ENCODE measurements around the gene PSTPIP1.
A peak's percentile ranks its signal among the peaks of the same experiment; 100 is the strongest.

Gene PSTPIP1

GRCh38 chr15:76979331-76979925, 15.5 kb upstream of the PSTPIP1 start:
- no peak for DNase-seq

- DNase-seq = no peak
Observed at GRCh38 chr15:76979996-76980520, 14.9 kb upstream of the PSTPIP1 start.

- no peak for DNase-seq
Observed at GRCh38 chr15:76982356-76982755, 12.6 kb upstream of the PSTPIP1 start.

- DNase-seq = no peak
Observed at GRCh38 chr15:76982756-76983155, 12.2 kb upstream of the PSTPIP1 start.

GRCh38 chr15:76983590-76984375, 11.1 kb upstream of the PSTPIP1 start:
- DNase-seq = no peak

- DNase-seq = no peak
Observed at GRCh38 chr15:76986743-76987142, 8.2 kb upstream of the PSTPIP1 start.

- DNase-seq = no peak
Observed at GRCh38 chr15:76987276-76987675, 7.7 kb upstream of the PSTPIP1 start.

GRCh38 chr15:76987896-76988860, 6.7 kb upstream of the PSTPIP1 start:
- DNase-seq = no peak

GRCh38 chr15:76988867-76989780, 5.8 kb upstream of the PSTPIP1 start:
- DNase-seq = no peak

GRCh38 chr15:76991048-76991447, 3.9 kb upstream of the PSTPIP1 start:
- no peak for DNase-seq

GRCh38 chr15:76991741-76992645, 2.9 kb upstream of the PSTPIP1 start:
- DNase-seq = no peak

- DNase-seq = no peak
Observed at GRCh38 chr15:76993114-76993725, 1.7 kb upstream of the PSTPIP1 start.

- DNase-seq = no peak
Observed at GRCh38 chr15:76994001-76994400, 925 bp upstream of the PSTPIP1 start.

GRCh38 chr15:76994496-76994895, 430 bp upstream of the PSTPIP1 start:
- no peak for DNase-seq

- DNase-seq = no peak
Observed at GRCh38 chr15:76996076-76996525, 1.2 kb downstream of the PSTPIP1 start.

- peak; percentile 4 to 57 for DNase-seq
Observed at GRCh38 chr15:76996526-76997401, 1.8 kb downstream of the PSTPIP1 start.

GRCh38 chr15:76998663-76999285, 3.8 kb downstream of the PSTPIP1 start:
- DNase-seq = no peak

GRCh38 chr15:76999996-77000395, 5.1 kb downstream of the PSTPIP1 start:
- no peak for DNase-seq

- DNase-seq = no peak
Observed at GRCh38 chr15:77001351-77001750, 6.4 kb downstream of the PSTPIP1 start.

Measured in NCI-H446 (cell line).